Spleen (tissue), 11 donors: ENCODE results near the gene SUSD3. TPM values are rescaled to one million over a fixed set of nuclear protein-coding genes. Genes with fewer than 3 reads are reported as not detected.
"Not testable (repeated sequence)": the region's sequence is repeated elsewhere in the genome, so short reads cannot be mapped to it uniquely, and the experiment has no call there.

Experiments
- DNase-seq: peaks from one replicate; pipeline ENCODE4 v3.0.0-alpha.2; 2020
- H3K27ac ChIP-seq, 8 donors: fragments of 200-600 bp; sonication (generic) in 7 of 8; 1 replicate in 4 of 8; 2 replicates in 4 of 8; pipeline versions ENCODE4 v1.5.0 to v1.8.0; 2016 to 2021; ENCODE audit warnings: inconsistent platforms in 4 of 8, mild to moderate bottlenecking in 4 of 8, moderate library complexity in 1 of 8
- H3K27me3 ChIP-seq, 7 donors: fragments of 200-600 bp; sonication (generic) in 6 of 7; replicated peaks in 1 of 7; 1 replicate in 4 of 7; 2 replicates in 3 of 7; pipeline versions ENCODE4 v1.5.0 to v1.8.0; 2016 to 2021; ENCODE audit warnings: inconsistent platforms in 3 of 7, mild to moderate bottlenecking in 1 of 7
- H3K36me3 ChIP-seq, 6 donors: fragments of 200-600 bp; sonication (generic) in 5 of 6; 1 replicate in 4 of 6; 2 replicates in 2 of 6; pipeline versions ENCODE4 v1.5.0 to v1.8.0; 2016 to 2021; ENCODE audit warnings: inconsistent platforms in 2 of 6
- H3K4me1 ChIP-seq, 6 donors: fragments of 200-600 bp; sonication (generic) in 5 of 6; 1 replicate in 3 of 6; 2 replicates in 3 of 6; pipeline versions ENCODE4 v1.5.0 to v1.8.0; 2016 to 2021; ENCODE audit warnings: inconsistent platforms in 3 of 6
- H3K4me3 ChIP-seq, 8 donors: fragments of 200-600 bp; sonication (generic) in 7 of 8; 1 replicate in 4 of 8; 2 replicates in 4 of 8; pipeline versions ENCODE4 v1.5.0 to v1.8.0; 2016 to 2021; ENCODE audit warnings: inconsistent platforms in 4 of 8, mild to moderate bottlenecking in 4 of 8, moderate library complexity in 2 of 8
- H3K9me3 ChIP-seq, 8 donors: fragments of 200-600 bp; sonication (generic) in 7 of 8; 1 replicate in 4 of 8; 2 replicates in 4 of 8; pipeline versions ENCODE4 v1.5.0 to v1.8.0; 2016 to 2021; ENCODE audit warnings: inconsistent platforms in 4 of 8
- CTCF ChIP-seq, 11 experiments: fragments of 200-600 bp in 7 of 11; fragments of 450-650 bp in 4 of 11; sonication (generic) in 4 of 11; IDR thresholded peaks in 8 of 11; conservative IDR thresholded peaks in 3 of 11; 1 replicate in 7 of 11; 2 replicates in 4 of 11; pipeline versions ENCODE4 v1.4.0 to v1.8.0; 2016 to 2021; ENCODE audit warnings: antibody characterized with exemption in 11 of 11, inconsistent platforms in 4 of 11, mild to moderate bottlenecking in 1 of 11
- POLR2A ChIP-seq, 3 donors: fragments of 450-650 bp; IDR thresholded peaks; one replicate each; pipeline ENCODE4 v1.5.1; 2017; ENCODE audit warnings: antibody characterized with exemption in 3 of 3, mild to moderate bottlenecking in 1 of 3
- POLR2AphosphoS5 ChIP-seq, 3 donors: sonication (generic); formaldehyde crosslinking; IDR thresholded peaks; one replicate each; pipeline ENCODE4 v1.5.1; 2017; ENCODE audit warnings: antibody characterized with exemption in 3 of 3
- WGBS, 5 donors: extraction: QIAGEN DNeasy Blood & Tissue Kit in 3 of 5; methylation state at CpG; one replicate each; pipeline versions ENCODE4 v1.1.5 to v1.1.7; 2013 to 2018; 5-methylcytosine and 5-hydroxymethylcytosine counted together
- intact Hi-C: fragments of 100-400 bp; cut with DNase I; formaldehyde crosslinking; loops from one replicate; pipeline ENCODE4 v1.15.0; 2023; ENCODE audit warnings: low total_unique reads
- polyA plus RNA-seq, 3 donors: library from polyadenylated mRNA; stranded (reverse); fragments of 200-250 nt; gene quantifications; one replicate each; pipeline ENCODE4 v1.2.1, GENCODE V29; 2013
- total RNA-seq, 7 donors: library from RNA; depleted of rRNA in 3 of 7; stranded (reverse); fragments of >200 nt in 3 of 7; fragmentation: NEBNext Ultra II Directional in 4 of 7; extraction: Animal tissue kit (Norgen Biotek cat#: 25700) in 4 of 7; gene quantifications; one replicate each; pipeline versions ENCODE4 v1.1.0 to v1.2.1, GENCODE V29; 2016 to 2021
- donor health status: healthy with polysubstance abuse.
- donor health status: DM: no; HTN: no; CAD: no; lungs with moderate emphysema.
- donor health status: DM: no; HTN: no; CAD: no.
- donor health status: Bipolar disorder and iron deficiency.
- donor health status: healthy.
- donor health status: DM: no; HTN: no; CAD: no.
- donor health status: DM: yes; HTN: yes; CAD: no.

Gene SUSD3
- total and polyA plus RNA-seq, 10 donors = 27.6 to 68.8 (median 48.3) TPM

GRCh38 chr9:93011114-93011513, 47.4 kb upstream of the SUSD3 start:
- TF ChIP-seq POLR2A (IDR thresholded peaks at IDR 0.05) (no peak), POLR2AphosphoS5 (IDR thresholded peaks at IDR 0.05) (peak in 1 of 3 donors; percentile 34)
- intact Hi-C loops = no loop called here
- no peaks in the 10 kb centered on the region for H3K27me3 ChIP-seq
- H3K9me3 ChIP-seq = no peaks in the 10 kb centered on the region
- H3K4me3 ChIP-seq = no peak overlapping the region
- no peak for DNase-seq
- WGBS, 5 donors = 88 to 99% (median 93%) methylated on average over 7 to 8 of the region's 8 CpGs
- peaks cover 0 to 14% (median 0%) of the 10 kb centered on the region in 6 donors for H3K4me1 ChIP-seq
- no peak overlapping the region for H3K27ac ChIP-seq
- peaks cover 0 to 100% (median 81%) of the 10 kb centered on the region in 6 donors for H3K36me3 ChIP-seq

GRCh38 chr9:93012963-93013855, 45.3 kb upstream of the SUSD3 start:
- DNase-seq = no peak

GRCh38 chr9:93013856-93014582, 44.5 kb upstream of the SUSD3 start:
- 81 to 90% (median 88%) methylated on average over 9 to 13 of the region's 13 CpGs for WGBS, 5 donors
- H3K4me3 ChIP-seq = no peak overlapping the region
- no peaks in the 10 kb centered on the region for H3K9me3 ChIP-seq
- no peaks in the 10 kb centered on the region for H3K27me3 ChIP-seq
- TF ChIP-seq POLR2A (IDR thresholded peaks at IDR 0.05) (no peak), POLR2AphosphoS5 (IDR thresholded peaks at IDR 0.05) (peak in 2 of 3 donors; percentile 13 to 57)
- intact Hi-C loops = no loop called here
- peaks cover 0 to 100% (median 80%) of the 10 kb centered on the region in 6 donors for H3K36me3 ChIP-seq
- DNase-seq = no peak
- H3K27ac ChIP-seq = no peak overlapping the region
- peaks cover 0 to 9% (median 0%) of the 10 kb centered on the region in 6 donors for H3K4me1 ChIP-seq

More at GRCh38 chr9:93012963-93013855, 45.3 kb upstream of the SUSD3 start:
- TF ChIP-seq CTCF (IDR thresholded peaks at IDR 0.05 in 8 of 11, conservative IDR thresholded peaks at IDR 0.05 in 3 of 11) = no peak
- no peak for TF ChIP-seq POLR2A (IDR thresholded peaks at IDR 0.05)
- TF ChIP-seq POLR2AphosphoS5 (IDR thresholded peaks at IDR 0.05) = peak in 1 of 3 donors; percentile 44
- Histone ChIP-seq H3K27me3 (no peaks in the 10 kb centered on the region), H3K27ac (peak overlapping the region in 1 of 8 donors; percentile 14), H3K4me1 (peaks cover 0 to 11% (median 0%) of the 10 kb centered on the region in 6 donors), H3K36me3 (peaks cover 0 to 100% (median 81%) of the 10 kb centered on the region in 6 donors), H3K9me3 (no peaks in the 10 kb centered on the region), H3K4me3 (no peak overlapping the region)
- intact Hi-C loops = no loop called here
- WGBS, 5 donors = 94 to 98% (median 94%) methylated on average over 10 to 14 of the region's 14 CpGs

GRCh38 chr9:93015190-93015589, 43.3 kb upstream of the SUSD3 start:
- H3K4me3 ChIP-seq, H3K4me1 ChIP-seq, DNase-seq, H3K27ac ChIP-seq, intact Hi-C loops, H3K27me3 ChIP-seq, H3K9me3 ChIP-seq: not testable (repeated sequence)
- peaks cover 3 to 100% (median 81%) of the 10 kb centered on the region in 6 donors for H3K36me3 ChIP-seq
- 80 to 87% (median 84%) methylated on average over 10 of the region's 10 CpGs for WGBS, 5 donors

- peak; percentile 42 for DNase-seq
- TF ChIP-seq CTCF (IDR thresholded peaks at IDR 0.05 in 8 of 11, conservative IDR thresholded peaks at IDR 0.05 in 3 of 11) = no peak
- TF ChIP-seq POLR2AphosphoS5 (IDR thresholded peaks at IDR 0.05) = peak in 2 of 3 donors; percentile 8 to 33
- H3K36me3 ChIP-seq = peaks cover 3 to 100% (median 90%) of the 10 kb centered on the region in 6 donors
- no peak overlapping the region for H3K27ac ChIP-seq
- whole genome bisulfite sequencing, 5 donors = 95 to 99% (median 96%) methylated on average over 8 to 9 of the region's 9 CpGs
- peaks cover 0 to 15% (median 4%) of the 10 kb centered on the region in 6 donors for H3K4me1 ChIP-seq
- intact Hi-C loops = no loop called here
- no peak overlapping the region for H3K4me3 ChIP-seq
- H3K9me3 ChIP-seq = no peaks in the 10 kb centered on the region
- H3K27me3 ChIP-seq = no peaks in the 10 kb centered on the region
These were observed 40.9 kb upstream of the SUSD3 start for GRCh38 chr9:93017621-93018020.
